SK-N-SH (cell line): ENCODE measurements around the gene LANCL3.
"Not testable (repeated sequence)": the region's sequence is repeated elsewhere in the genome, so short reads cannot be mapped to it uniquely, and the experiment has no call there.

ENCODE experiments used
- ELF1 ChIP-seq: IDR thresholded peaks from 2 replicates; pipeline ENCODE4 v1.4.0; 2012
- EP300 ChIP-seq, 2 experiments: IDR thresholded peaks; 2 replicates each; pipeline versions ENCODE4 v1.4.0 to v1.6.1; 2012; ENCODE audit warnings: borderline replicate concordance in 1 of 2, low read depth in 1 of 2, low read length in 1 of 2
- GABPA ChIP-seq: IDR thresholded peaks from 2 replicates; pipeline ENCODE4 v1.4.0; 2012; ENCODE audit warnings: low read depth, mild to moderate bottlenecking
- GATA2 ChIP-seq: sonication (generic); formaldehyde crosslinking; IDR thresholded peaks from 2 replicates; pipeline ENCODE4 v1.5.0; 2020; ENCODE audit warnings: mild to moderate bottlenecking, missing genetic modification reagents
- MXI1 ChIP-seq: IDR thresholded peaks from 2 replicates; pipeline ENCODE4 v1.6.1; 2012; ENCODE audit warnings: mild to moderate bottlenecking, low read depth, low read length, improper control_type of control experiment
- POLR2AphosphoS5 ChIP-seq: IDR thresholded peaks from 2 replicates; pipeline ENCODE4 v1.6.1; 2012; ENCODE audit warnings: low read depth, low read length
- RAD21 ChIP-seq: IDR thresholded peaks from 2 replicates; pipeline ENCODE4 v1.6.1; 2012; ENCODE audit warnings: mild to moderate bottlenecking, low read length
- TAF1 ChIP-seq: IDR thresholded peaks from 2 replicates; pipeline ENCODE4 v1.6.1; 2012; ENCODE audit warnings: low read depth, mild to moderate bottlenecking, low read length, moderate library complexity, borderline replicate concordance
- TF ChIP-seq, protein P1 (sequence below): fragments of 200-600 bp; sonication (generic); IDR thresholded peaks from 2 replicates; pipeline ENCODE4 v1.6.1; 2017; ENCODE audit warnings: antibody characterized with exemption, mild to moderate bottlenecking, moderate library complexity
- TF ChIP-seq, protein P2 (sequence below): fragments of 150-350 bp; IDR thresholded peaks from 2 replicates; pipeline ENCODE4 v1.6.1; 2017; ENCODE audit warnings: antibody characterized with exemption, low read length, low read depth, borderline replicate concordance
- TF ChIP-seq, protein P3 (sequence below): IDR thresholded peaks from 2 replicates; pipeline ENCODE4; 2012
- TF ChIP-seq, protein P4 (sequence below): IDR thresholded peaks from 2 replicates; pipeline ENCODE4 v1.4.0; 2012; ENCODE audit warnings: low read depth

DNA sequence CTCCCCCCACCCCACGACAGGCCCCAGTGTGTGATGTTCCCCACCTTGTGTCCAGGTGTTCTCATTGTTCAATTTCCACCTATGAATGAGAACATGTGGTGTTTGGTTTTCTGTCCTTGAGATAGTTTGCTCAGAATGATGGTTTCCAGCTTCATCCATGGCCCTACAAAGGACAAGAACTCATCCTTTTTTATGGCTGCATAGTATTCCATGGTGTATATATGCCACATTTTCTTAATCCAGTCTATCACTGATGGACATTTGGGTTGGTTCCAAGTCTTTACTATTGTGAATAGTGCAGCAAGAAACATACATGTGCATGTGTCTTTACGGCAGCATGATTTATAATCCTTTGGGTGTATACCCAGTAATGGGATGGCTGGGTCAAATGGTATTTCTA is 79.4 kb downstream of the LANCL3 start:
- TF ChIP-seq, protein P1, sequence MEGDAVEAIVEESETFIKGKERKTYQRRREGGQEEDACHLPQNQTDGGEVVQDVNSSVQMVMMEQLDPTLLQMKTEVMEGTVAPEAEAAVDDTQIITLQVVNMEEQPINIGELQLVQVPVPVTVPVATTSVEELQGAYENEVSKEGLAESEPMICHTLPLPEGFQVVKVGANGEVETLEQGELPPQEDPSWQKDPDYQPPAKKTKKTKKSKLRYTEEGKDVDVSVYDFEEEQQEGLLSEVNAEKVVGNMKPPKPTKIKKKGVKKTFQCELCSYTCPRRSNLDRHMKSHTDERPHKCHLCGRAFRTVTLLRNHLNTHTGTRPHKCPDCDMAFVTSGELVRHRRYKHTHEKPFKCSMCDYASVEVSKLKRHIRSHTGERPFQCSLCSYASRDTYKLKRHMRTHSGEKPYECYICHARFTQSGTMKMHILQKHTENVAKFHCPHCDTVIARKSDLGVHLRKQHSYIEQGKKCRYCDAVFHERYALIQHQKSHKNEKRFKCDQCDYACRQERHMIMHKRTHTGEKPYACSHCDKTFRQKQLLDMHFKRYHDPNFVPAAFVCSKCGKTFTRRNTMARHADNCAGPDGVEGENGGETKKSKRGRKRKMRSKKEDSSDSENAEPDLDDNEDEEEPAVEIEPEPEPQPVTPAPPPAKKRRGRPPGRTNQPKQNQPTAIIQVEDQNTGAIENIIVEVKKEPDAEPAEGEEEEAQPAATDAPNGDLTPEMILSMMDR, result not testable (repeated sequence)
- TF ChIP-seq RAD21; GABPA; ELF1; MXI1; GATA2 (CRISPR knock-in tag); POLR2AphosphoS5; EP300 (IDR thresholded peaks at IDR 0.05; ENCODE audit: borderline replicate concordance in 1 of 2, low read depth in 1 of 2, low read length in 1 of 2); TAF1: not testable (repeated sequence)
- TF ChIP-seq, protein P2, sequence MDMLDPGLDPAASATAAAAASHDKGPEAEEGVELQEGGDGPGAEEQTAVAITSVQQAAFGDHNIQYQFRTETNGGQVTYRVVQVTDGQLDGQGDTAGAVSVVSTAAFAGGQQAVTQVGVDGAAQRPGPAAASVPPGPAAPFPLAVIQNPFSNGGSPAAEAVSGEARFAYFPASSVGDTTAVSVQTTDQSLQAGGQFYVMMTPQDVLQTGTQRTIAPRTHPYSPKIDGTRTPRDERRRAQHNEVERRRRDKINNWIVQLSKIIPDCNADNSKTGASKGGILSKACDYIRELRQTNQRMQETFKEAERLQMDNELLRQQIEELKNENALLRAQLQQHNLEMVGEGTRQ, result not testable (repeated sequence)
- TF ChIP-seq, protein P3, sequence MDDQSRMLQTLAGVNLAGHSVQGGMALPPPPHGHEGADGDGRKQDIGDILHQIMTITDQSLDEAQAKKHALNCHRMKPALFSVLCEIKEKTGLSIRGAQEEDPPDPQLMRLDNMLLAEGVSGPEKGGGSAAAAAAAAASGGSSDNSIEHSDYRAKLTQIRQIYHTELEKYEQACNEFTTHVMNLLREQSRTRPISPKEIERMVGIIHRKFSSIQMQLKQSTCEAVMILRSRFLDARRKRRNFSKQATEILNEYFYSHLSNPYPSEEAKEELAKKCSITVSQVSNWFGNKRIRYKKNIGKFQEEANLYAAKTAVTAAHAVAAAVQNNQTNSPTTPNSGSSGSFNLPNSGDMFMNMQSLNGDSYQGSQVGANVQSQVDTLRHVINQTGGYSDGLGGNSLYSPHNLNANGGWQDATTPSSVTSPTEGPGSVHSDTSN, result not testable (repeated sequence)
- TF ChIP-seq, protein P4, sequence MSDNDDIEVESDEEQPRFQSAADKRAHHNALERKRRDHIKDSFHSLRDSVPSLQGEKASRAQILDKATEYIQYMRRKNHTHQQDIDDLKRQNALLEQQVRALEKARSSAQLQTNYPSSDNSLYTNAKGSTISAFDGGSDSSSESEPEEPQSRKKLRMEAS, result not testable (repeated sequence)
